Left forelimb (tissue), 1 donor: ENCODE results near the gene ARL11.
A peak's percentile ranks its signal among the peaks of the same experiment; 100 is the strongest.
"Not testable (repeated sequence)": the region's sequence is repeated elsewhere in the genome, so short reads cannot be mapped to it uniquely, and the experiment has no call there.

Experiments
- DNase-seq: peaks from one replicate; pipeline ENCODE4 v3.0.0-alpha.2; 2018; ENCODE audit warnings: low spot score

ARL11 gene

DNA sequence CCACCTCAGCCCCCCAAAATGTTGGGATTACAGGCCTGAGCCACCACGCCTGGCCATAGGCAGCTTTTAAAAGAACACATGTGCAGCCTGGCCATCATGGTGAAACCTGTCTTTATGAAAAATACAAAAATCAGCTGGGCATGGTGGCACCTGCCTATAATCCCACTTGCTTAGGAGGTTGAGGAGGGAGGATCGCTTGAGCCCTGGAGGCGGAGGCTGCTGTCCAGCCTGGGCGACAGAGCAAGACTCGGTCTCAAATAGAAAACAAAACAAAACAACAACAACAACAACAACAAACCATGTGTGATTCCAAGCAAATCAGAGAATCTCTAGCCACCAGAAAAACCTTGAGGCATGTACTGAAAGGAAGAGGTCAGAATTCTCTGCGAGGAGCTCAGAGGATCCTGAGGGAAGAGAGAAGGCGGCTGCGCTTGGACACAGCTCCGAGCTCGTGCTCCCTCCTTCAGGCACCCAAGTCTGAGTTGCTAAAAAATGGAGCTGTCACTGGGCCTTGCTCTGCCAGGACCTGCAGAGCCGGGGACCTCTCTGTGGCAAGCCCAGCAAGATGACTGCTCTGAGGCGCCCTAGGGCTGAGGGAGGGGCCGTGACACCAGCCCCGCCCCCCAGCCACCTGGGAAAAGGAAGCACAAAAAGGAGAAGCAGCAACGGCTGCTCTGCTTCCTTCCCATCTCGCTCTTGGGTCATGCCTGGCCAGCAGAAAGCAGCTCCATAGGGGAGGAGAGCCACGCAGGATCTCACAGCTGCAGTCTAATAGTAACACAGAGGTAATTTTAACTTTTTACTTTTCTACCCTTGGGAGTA lies at the start of gene ARL11:
ARL11 (plus strand) TSS at position 677 of the 822 bp plus-strand sequence. CDS start 1,941 bp downstream, outside the sequence.
- no peak for DNase-seq

GRCh38 chr13:49579501-49579900 lies 48.8 kb upstream of the ARL11 start:
- no peak for DNase-seq

DNA sequence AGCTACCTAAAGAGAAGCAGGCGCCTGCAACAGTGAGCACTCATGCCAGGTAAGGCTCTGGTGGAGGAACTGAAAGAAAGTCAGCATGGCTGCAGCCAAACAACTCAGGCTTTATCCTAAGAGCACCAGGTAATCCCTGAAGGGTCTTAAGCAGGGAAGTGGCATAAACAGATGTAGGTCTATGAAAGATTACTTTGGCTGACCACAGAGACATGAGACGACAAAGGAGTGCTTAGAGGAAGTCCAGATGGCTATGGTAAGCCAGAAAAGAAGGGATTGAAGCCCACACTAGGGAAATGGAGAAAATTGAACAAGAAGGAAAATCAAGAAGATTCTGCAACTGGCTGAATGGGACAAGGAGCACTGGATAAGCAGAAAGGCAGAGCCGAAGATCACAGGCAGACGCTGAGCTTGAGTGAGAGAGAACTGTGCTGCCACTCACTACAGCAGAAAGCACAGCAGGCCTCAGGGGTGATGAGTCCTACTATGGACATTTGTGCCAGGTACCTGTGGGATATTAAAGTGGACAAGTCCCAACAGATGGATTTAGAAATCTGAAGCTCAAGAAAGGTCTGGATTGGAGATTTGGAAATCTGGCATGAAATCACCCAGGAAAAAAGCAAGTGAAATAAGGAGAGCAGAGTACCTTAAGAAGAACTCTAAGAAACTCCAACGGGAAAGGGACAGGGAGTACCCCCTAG lies 47.2 kb upstream of the ARL11 start:
- no peak for DNase-seq

DNA sequence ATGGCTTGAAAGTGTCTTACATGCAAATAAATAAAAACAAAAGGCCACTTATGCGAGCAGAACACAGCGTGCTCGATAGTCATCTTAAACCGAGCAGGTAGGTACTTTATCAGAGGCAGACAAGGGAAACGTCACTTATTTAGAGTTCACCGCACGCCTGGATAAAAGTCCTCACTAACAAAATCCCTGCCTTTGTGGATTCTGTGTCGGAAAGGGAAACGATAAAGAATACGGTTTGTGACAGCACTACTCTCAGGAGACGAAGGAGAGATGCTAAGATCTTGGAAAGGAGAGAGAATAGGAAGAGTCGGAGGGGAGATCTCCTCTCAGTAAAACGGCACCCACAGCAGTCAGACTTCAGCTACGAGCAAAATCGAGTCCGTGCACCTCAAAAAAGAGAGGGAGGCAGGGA lies 43.5 kb upstream of the ARL11 start:
- DNase-seq: no peak

GRCh38 chr13:49585220-49586157 lies 42.8 kb upstream of the ARL11 start, which contains the start of gene RCBTB1:
Gene RCBTB1, minus strand, starts transcription at chr13:49585558. Its CDS starts 18,279 bp downstream, at chr13:49567279.
- DNase-seq: peak; percentile 84

DNA sequence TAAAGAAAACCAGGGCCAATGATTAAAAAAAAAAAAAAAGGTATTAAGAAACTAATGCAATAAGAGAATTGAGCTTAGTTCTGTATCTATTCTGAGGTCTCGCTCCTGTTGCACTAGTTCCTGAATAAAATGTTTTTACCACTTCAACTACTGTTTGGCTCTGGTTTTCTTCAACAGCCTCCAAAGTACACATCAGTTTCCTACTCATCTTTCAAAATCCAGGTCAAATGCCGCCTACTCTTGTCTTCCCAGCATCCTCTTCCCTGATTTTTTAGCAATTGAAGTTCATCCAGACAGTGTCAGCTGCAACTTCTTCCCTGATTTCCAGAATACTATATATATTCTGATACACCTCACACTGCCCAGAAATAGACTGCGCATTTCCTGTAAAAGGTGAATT lies 41.6 kb upstream of the ARL11 start:
- DNase-seq: no peak

- DNase-seq: no peak
These were observed 40.9 kb upstream of the ARL11 start for GRCh38 chr13:49587311-49587847.

GRCh38 chr13:49590714-49591113 lies 37.6 kb upstream of the ARL11 start:
- DNase-seq: not testable (repeated sequence)

GRCh38 chr13:49593876-49594275 lies 34.4 kb upstream of the ARL11 start:
- not testable (repeated sequence) for DNase-seq

- DNase-seq: no peak
These were observed 33.7 kb upstream of the ARL11 start for GRCh38 chr13:49594576-49594975.

GRCh38 chr13:49596221-49596620 lies 32.1 kb upstream of the ARL11 start:
- no peak for DNase-seq

DNA sequence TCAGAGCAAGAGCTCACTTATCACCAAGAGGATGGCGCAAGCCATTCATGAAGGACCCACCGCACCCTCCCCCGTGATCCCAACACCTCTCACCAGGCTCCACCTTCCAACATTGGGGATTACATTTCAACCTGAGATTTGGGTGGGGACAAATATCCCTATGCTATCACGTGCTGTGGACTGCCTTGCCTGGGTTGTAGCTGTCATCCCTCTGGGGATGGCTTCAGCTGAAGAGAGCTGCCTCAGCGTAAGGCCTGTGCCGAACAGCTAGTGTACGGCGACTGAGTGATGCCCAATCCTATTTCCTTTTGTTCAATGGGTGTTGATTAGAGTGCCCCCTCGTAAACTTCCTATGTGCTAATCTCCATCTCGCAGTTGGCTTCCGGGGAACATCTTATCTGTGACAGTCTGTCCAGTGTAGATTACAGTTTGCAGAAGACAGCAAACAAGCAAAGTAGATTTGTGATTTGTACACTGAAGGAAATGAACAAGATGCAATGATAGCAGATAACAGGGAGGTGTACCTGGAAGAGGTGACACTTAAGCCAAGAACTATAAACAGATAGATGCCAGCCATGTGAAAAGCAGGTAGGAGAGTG lies 31.2 kb upstream of the ARL11 start:
- no peak for DNase-seq

GRCh38 chr13:49602005-49602404 lies 26.3 kb upstream of the ARL11 start:
- no peak for DNase-seq

DNA sequence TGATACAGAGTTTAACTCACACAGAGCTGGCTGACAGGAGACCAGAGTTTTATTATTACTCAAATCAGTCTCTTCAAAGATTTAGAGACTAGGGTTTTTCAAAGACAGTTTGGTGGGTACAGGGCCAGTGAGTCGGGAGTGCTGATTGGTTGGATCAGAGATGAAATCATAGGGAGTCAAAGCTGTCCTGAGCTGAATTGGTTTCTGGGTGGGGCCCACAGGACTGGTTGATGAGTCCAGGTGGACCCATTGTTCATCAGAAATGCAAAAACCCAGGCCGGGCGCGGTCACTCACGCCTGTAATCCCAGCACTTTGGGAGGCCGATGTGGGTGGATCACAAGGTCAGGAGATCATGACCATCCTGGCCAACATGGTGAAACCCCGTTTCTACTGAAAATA lies 25.7 kb upstream of the ARL11 start:
- DNase-seq: not testable (repeated sequence)

GRCh38 chr13:49604570-49604969 lies 23.7 kb upstream of the ARL11 start:
- DNase-seq: no peak

DNA sequence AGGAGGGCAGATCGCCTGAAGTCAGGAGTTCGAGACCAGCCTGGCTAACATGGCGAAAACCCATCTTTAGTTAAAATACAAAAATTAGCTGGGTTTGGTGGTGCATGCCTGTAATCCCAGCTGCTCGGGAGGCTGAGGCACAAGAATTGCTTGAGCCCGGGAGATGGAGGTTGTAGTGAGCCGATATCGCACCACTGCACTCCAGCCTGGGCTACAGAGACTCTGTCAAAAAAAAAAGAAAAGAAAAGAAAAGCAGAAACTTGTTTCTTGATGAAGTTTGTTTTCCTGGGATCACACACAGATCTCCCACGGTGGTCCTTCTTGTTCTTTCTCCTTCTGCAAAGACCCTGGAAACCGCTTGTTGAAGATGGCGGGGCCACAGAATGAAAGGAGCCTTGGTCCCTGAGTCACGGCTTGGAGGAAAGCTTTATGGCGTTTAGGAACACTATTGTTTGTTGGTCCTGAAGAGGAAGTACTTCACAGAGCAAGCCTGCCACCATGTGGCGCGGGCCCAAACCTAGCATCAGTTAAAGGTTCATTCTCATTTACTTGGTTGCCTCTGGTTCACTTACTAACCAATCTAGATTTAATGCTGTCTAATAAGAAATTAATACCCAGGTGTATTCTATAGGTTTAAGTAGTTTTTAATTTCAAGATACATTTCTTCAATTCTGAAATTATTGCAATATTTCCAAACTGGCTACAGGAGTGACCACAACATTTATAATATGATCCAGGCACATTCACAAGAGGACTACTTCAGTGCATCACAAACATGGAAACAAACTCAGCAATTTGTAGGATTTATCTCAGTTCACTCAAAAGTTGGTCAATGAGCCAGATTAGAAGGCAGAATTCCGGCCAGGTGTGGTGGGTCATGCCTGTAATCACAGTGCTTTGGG lies 21.3 kb upstream of the ARL11 start:
- DNase-seq: peak; percentile 85

- no peak for DNase-seq
These were observed 20.5 kb upstream of the ARL11 start for GRCh38 chr13:49607761-49608160.

DNA sequence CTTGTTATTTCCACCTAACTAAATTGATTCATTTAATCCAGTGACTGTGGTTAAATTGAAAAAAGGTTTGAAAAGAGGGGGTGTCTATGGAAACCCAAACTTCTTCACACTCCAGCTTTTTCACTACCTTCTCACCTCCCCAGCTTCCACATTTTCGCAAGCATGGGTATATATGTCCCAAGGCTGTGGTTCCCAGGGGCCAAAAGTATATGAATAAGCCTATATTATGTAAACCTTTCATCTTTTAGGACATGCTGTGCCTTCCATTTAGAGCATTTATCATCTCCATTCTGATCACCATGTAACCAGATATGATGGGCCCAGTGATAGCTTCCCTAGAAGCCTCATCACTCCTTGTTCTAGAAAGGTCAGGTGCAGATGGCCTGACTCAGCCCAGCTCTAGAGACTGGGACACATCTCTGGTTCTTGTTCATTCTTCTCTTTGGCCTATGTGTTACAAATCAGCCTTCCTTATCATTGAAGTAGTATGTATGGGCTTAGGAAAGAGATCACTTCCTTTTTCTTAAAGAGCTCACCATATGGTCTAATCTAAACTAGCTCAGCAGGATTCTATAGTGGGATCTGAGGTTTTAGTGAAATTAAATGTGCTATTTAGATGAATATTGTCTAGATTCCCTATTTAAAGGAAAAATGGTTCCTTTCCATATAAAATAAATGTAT lies 19.5 kb upstream of the ARL11 start:
- no peak for DNase-seq

DNA sequence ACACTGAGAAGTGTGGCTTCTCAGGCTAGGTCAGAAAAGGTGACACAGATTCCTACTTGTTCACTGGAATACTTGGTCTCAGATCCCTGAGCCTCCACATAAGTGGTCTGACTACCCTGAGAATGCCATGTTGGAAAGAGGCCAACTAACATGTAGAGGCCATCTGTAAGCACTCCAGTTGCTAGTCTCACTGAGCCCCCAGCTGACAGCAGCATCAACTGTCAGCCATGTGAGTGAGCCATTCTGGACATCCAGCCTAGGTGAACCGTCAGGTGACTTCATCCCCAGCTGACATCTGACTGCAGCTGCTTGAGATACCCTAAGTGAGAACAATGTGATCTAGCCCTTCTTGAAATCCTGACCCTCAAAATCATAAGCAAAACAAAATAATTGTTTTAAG lies 18.1 kb upstream of the ARL11 start:
- no peak for DNase-seq

GRCh38 chr13:49612042-49612441 lies 16.3 kb upstream of the ARL11 start:
- not testable (repeated sequence) for DNase-seq
